GM19193 (cell line): ENCODE data around the gene WWOX.

ENCODE experiments used
- POLR2A ChIP-seq: IDR thresholded peaks from 4 replicates; pipeline ENCODE4 v1.6.1; 2011; ENCODE audit not compliant: insufficient read depth, insufficient read length; ENCODE audit errors: extremely low read depth

The WWOX gene

GRCh38 chr16:78607465-78607864 lies 508.0 kb downstream of the WWOX start:
- TF ChIP-seq POLR2A, result no peak

DNA sequence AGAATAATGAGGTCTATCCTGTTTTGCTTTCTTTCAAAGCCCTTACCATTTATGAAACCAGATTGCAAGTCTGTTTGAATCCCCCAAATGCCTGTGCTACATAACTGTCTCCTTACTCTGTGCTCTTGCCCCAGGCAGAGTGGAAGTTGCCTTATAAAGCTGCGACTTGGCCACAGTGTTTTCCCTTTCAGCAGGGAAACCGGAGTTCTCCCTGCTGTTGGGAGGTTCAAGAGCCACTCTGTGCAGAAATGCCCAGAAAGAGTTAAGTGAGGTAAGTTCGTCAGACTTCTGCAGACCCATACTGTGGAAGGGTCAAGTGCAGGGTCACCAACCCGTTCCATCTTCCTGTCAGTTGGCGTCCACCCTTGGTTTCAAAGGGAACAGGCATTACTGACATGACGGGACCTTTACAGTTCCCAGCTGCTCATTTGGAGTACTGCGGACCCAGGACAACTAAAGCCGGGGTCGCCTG lies 508.9 kb downstream of the WWOX start:
- TF ChIP-seq POLR2A, result no peak

DNA sequence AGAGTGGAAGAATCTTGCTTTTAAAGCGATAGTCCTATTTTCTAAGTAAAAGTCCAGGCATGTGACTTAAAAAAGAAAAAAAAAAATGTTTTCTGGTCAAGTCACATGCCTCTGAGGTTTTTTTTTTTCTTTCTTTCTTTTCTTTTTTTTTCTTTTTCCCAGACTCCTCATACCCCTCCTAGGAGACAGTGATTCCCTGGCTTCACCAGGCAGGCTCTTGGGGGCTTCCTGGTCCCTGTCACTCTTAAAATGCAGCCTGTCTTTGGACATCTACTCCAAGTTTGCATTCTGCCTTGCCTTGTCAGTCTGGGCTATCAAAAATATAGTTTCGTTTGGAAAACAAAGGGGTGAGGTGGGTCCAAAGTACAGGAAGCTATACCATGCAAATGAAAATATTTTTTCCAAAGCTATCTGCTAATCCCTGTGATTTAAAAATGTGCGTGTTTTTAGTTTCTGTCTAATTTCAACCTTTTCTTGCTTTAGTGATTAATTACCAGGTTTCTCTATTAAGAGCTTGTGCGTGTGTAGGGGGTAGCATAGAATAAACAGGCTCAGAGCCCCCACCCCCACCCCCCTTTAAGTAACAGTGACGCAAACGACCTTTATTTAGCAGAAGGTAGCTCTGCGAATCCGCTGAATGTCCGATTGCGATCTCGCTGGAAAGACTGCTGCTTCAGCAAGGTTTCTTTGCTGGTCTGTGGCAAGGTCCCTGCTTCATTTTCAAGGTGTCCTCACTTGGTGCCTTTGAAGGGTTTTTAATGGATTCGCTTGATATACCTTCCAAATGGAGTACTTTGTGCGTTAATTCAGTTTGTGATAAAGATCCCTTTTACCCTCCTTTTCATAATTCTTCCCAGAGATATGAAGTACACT lies 510.2 kb downstream of the WWOX start:
- TF ChIP-seq POLR2A, result no peak

- TF ChIP-seq POLR2A, result no peak
Observed at GRCh38 chr16:78611318-78611717, 511.9 kb downstream of the WWOX start.

GRCh38 chr16:78619811-78620210 lies 520.4 kb downstream of the WWOX start:
- no peak for TF ChIP-seq POLR2A

DNA sequence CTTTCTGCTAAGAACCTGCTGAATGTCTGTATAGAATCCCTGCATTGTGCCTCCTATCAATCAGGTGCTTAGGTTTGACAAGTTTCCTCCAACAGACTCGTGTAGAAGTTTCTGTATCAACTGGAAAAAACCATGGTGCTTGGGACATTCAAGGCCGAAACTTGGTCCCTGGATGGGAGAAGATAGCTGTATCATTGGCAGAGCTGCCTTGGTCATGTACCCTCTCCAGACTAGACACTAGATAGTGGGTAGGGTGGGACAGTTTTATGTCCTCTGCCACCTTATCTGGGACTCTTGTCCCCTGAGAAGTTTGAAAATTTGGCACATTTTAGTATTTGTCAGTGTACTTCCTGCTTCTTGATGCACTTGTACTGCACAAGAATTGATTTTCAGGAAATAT lies 520.8 kb downstream of the WWOX start:
- TF ChIP-seq POLR2A, result no peak

- no peak for TF ChIP-seq POLR2A
Observed at GRCh38 chr16:78623796-78624195, 524.3 kb downstream of the WWOX start.

- no peak for TF ChIP-seq POLR2A
Observed at GRCh38 chr16:78624366-78624765, 524.9 kb downstream of the WWOX start.

GRCh38 chr16:78628461-78629045 lies 529.1 kb downstream of the WWOX start:
- no peak for TF ChIP-seq POLR2A

DNA sequence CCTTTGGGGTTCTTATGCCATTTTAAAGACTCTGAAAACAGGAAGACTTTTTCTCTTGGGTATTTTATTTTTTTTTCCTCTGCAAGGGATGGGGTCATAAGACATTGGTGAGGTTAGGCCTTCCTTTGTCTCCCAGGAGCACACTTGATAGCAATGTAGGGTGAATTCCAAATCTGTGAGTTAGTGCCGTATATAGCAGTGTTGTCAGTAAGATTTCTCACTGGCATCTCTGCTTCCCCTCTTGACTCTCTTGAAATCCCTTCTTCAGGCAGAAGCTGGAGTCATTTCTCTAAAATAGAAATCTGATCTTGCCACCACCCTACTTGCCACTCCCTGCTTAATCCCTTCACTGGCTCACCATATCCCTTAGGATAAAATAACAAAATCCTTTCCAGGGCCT lies 529.7 kb downstream of the WWOX start:
- no peak for TF ChIP-seq POLR2A

GRCh38 chr16:78630102-78630501 lies 530.6 kb downstream of the WWOX start:
- no peak for TF ChIP-seq POLR2A

DNA sequence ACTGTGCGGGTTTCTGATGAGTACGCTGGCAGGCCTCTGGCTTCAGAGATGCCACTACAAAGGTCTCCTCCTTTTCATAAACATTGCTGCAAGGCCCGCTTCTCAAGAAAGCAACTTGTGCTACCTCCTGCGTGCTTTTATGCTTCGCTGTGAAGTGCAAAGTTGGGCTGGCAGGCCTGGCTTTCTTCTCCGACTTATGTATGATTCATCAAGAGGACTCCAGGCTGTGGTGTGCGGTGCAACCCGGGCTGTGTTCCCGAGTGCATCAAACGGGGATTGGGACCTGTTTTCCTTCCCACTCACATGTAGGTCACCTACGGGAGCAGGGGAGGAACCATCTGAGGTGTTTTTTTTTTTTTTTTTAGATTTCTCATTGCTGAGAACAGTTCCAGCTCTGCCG lies 534.1 kb downstream of the WWOX start:
- TF ChIP-seq POLR2A, result no peak

DNA sequence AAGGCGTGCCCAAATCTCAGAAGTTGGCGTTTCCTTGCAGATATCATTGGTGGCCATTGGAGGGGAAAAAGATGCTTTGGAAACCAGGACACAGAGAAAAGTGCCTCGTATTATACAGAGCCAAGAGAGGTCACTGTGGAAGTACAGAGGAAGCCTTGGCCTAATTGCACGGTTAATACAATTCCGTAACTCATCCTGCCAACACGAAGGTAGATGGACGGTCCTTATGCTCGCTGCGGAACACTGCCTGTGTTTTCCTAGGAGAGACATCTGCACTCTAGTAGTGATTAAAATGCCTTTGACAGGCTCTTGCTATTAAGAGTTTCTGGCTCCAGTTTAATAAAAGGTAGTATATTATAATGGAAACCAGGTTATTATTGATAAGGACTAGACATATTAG lies 536.4 kb downstream of the WWOX start:
- no peak for TF ChIP-seq POLR2A

GRCh38 chr16:78638371-78638770 lies 538.9 kb downstream of the WWOX start:
- TF ChIP-seq POLR2A, result no peak

GRCh38 chr16:78639775-78640174 lies 540.3 kb downstream of the WWOX start:
- TF ChIP-seq POLR2A, result no peak

DNA sequence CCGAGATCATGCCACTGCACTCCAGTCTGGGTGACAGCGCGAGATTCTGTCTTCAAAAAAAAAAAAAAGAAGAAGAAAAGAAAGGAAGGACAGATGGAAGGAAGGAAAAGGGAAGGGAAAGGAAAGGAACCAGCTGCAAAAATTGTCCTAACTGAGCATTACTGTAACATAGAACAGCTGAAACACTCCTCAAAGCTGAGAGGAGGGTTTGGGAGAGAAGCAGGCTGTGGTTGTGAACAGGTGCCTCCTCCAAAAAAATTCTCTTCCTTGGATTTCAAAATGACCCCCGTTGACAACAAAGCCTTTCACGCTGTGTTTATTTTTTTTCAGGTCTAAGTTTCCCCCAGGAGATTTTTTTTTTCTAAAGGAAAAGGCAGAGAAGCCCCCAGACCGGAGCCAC lies 541.4 kb downstream of the WWOX start:
- TF ChIP-seq POLR2A, result no peak
